ENCODE measurements around the gene SCN1B. TPM values are rescaled to one million over a fixed set of nuclear protein-coding genes. Genes with fewer than 3 reads are reported as not detected.

The SCN1B gene
- polyA plus RNA-seq, 1 donor from 2014 or later = not detected

- Mint-ChIP-seq H3K4me1 (peaks cover 8 to 13% (median 11%) of the 10 kb centered on the region in 3 donors), H3K4me3 (no peak overlapping the region), H3K27ac (no peak overlapping the region), H3K9me3 (no peaks in the 10 kb centered on the region), H3K27me3 (peaks cover 17% of the 10 kb centered on the region), H3K36me3 (peaks cover 2% of the 10 kb centered on the region)
These were observed 3.1 kb downstream of the SCN1B start for GRCh38 chr19:35033067-35034004.

GRCh38 chr19:35034005-35034502 lies 3.8 kb downstream of the SCN1B start:
- peaks cover 17% of the 10 kb centered on the region for H3K27me3 Mint-ChIP-seq
- no peak overlapping the region for H3K27ac Mint-ChIP-seq
- peaks cover 2% of the 10 kb centered on the region for H3K36me3 Mint-ChIP-seq
- H3K4me3 Mint-ChIP-seq = no peak overlapping the region
- no peaks in the 10 kb centered on the region for H3K9me3 Mint-ChIP-seq
- peaks cover 14 to 19% (median 16%) of the 10 kb centered on the region in 3 donors for H3K4me1 Mint-ChIP-seq

GRCh38 chr19:35034588-35035382 lies 4.5 kb downstream of the SCN1B start:
- Mint-ChIP-seq H3K27me3 (peaks cover 16% of the 10 kb centered on the region), H3K27ac (no peak overlapping the region), H3K4me3 (peak overlapping the region in 1 of 4 donors; percentile 1), H3K9me3 (no peaks in the 10 kb centered on the region), H3K36me3 (peaks cover 2% of the 10 kb centered on the region), H3K4me1 (peaks cover 13 to 20% (median 18%) of the 10 kb centered on the region in 3 donors)

GRCh38 chr19:35037716-35038622 lies 7.7 kb downstream of the SCN1B start:
- Mint-ChIP-seq H3K27ac (no peak overlapping the region), H3K4me3 (peak overlapping the region; percentile 12 to 86 (median 58)), H3K27me3 (peaks cover 11% of the 10 kb centered on the region), H3K4me1 (peaks cover 15 to 23% (median 18%) of the 10 kb centered on the region in 3 donors), H3K9me3 (no peaks in the 10 kb centered on the region), H3K36me3 (no peaks in the 10 kb centered on the region)

- H3K4me3 Mint-ChIP-seq = peak overlapping the region in 3 of 4 donors; percentile 50 to 91 (median 86)
- H3K4me1 Mint-ChIP-seq = peaks cover 15 to 23% (median 18%) of the 10 kb centered on the region in 3 donors
- H3K27me3 Mint-ChIP-seq = peaks cover 11% of the 10 kb centered on the region
- H3K36me3 Mint-ChIP-seq = no peaks in the 10 kb centered on the region
- no peak overlapping the region for H3K27ac Mint-ChIP-seq
- no peaks in the 10 kb centered on the region for H3K9me3 Mint-ChIP-seq
These were observed 8.6 kb downstream of the SCN1B start for GRCh38 chr19:35038623-35039512.

- H3K36me3 Mint-ChIP-seq = no peaks in the 10 kb centered on the region
- H3K27ac Mint-ChIP-seq = peak overlapping the region in 1 of 3 donors; percentile 5
- H3K27me3 Mint-ChIP-seq = peaks cover 11% of the 10 kb centered on the region
- peaks cover 15 to 24% (median 19%) of the 10 kb centered on the region in 3 donors for H3K4me1 Mint-ChIP-seq
- H3K4me3 Mint-ChIP-seq = peak overlapping the region in 3 of 4 donors; percentile 75 to 93 (median 78)
- no peaks in the 10 kb centered on the region for H3K9me3 Mint-ChIP-seq
These were observed 9.9 kb downstream of the SCN1B start for GRCh38 chr19:35039881-35040825.

GRCh38 chr19:35040826-35041547 lies 10.7 kb downstream of the SCN1B start:
- H3K27me3 Mint-ChIP-seq = peaks cover 11% of the 10 kb centered on the region
- H3K27ac Mint-ChIP-seq = peak overlapping the region in 1 of 3 donors; percentile 5
- peaks cover 22 to 31% (median 26%) of the 10 kb centered on the region in 3 donors for H3K4me1 Mint-ChIP-seq
- H3K36me3 Mint-ChIP-seq = no peaks in the 10 kb centered on the region
- H3K4me3 Mint-ChIP-seq = peak overlapping the region in 3 of 4 donors; percentile 75 to 93 (median 78)
- no peaks in the 10 kb centered on the region for H3K9me3 Mint-ChIP-seq

GRCh38 chr19:35041548-35042055 lies 11.3 kb downstream of the SCN1B start, which contains the start of gene HPN:
TSS of gene HPN (plus strand) at chr19:35041721. CDS start at chr19:35042507, 786 bp downstream.
- peak within 1 kb of the TSS in 3 of 4 donors; percentile 75 to 93 (median 78) for H3K4me3 Mint-ChIP-seq
- peak within 1 kb of the TSS in 1 of 3 donors; percentile 5 for H3K27ac Mint-ChIP-seq
- peaks cover 11% of the 10 kb centered on the region for H3K27me3 Mint-ChIP-seq
- H3K4me1 Mint-ChIP-seq = peaks cover 22 to 31% (median 26%) of the 10 kb centered on the region in 3 donors
- no peaks in the 10 kb centered on the region for H3K36me3 Mint-ChIP-seq
- H3K9me3 Mint-ChIP-seq = no peaks in the 10 kb centered on the region

GRCh38 chr19:35042056-35042730 lies 11.9 kb downstream of the SCN1B start:
- H3K36me3 Mint-ChIP-seq = no peaks in the 10 kb centered on the region
- no peaks in the 10 kb centered on the region for H3K9me3 Mint-ChIP-seq
- H3K27ac Mint-ChIP-seq = no peak overlapping the region
- H3K4me3 Mint-ChIP-seq = peak overlapping the region in 1 of 4 donors; percentile 60
- H3K4me1 Mint-ChIP-seq = peaks cover 22 to 31% (median 26%) of the 10 kb centered on the region in 3 donors
- peaks cover 11% of the 10 kb centered on the region for H3K27me3 Mint-ChIP-seq

GRCh38 chr19:35042954-35043604 lies 12.8 kb downstream of the SCN1B start:
- peaks cover 11% of the 10 kb centered on the region for H3K27me3 Mint-ChIP-seq
- no peaks in the 10 kb centered on the region for H3K9me3 Mint-ChIP-seq
- H3K36me3 Mint-ChIP-seq = no peaks in the 10 kb centered on the region
- H3K4me1 Mint-ChIP-seq = peaks cover 20 to 25% (median 21%) of the 10 kb centered on the region in 3 donors
- H3K27ac Mint-ChIP-seq = no peak overlapping the region
- peak overlapping the region in 1 of 4 donors; percentile 33 for H3K4me3 Mint-ChIP-seq

- Mint-ChIP-seq H3K4me1 (peaks cover 12 to 18% (median 17%) of the 10 kb centered on the region in 3 donors), H3K36me3 (no peaks in the 10 kb centered on the region), H3K4me3 (peak overlapping the region in 2 of 4 donors; percentile 9 to 51), H3K27ac (peak overlapping the region in 1 of 3 donors; percentile 83), H3K9me3 (no peaks in the 10 kb centered on the region), H3K27me3 (peaks cover 13% of the 10 kb centered on the region)
These were observed 13.6 kb downstream of the SCN1B start for GRCh38 chr19:35043906-35044305.
